Regular cardiac myocyte (primary cell): ENCODE data around the gene SEC31B. TPM values are rescaled to one million over a fixed set of nuclear protein-coding genes. Genes with fewer than 3 reads are reported as not detected.

Source experiments
- total RNA-seq: library from RNA; depleted of rRNA; stranded (reverse); fragments of >200 nt; gene quantifications from 2 replicates; pipeline ENCODE4 v1.2.3, GENCODE V29; 2014

SEC31B gene, protein sequence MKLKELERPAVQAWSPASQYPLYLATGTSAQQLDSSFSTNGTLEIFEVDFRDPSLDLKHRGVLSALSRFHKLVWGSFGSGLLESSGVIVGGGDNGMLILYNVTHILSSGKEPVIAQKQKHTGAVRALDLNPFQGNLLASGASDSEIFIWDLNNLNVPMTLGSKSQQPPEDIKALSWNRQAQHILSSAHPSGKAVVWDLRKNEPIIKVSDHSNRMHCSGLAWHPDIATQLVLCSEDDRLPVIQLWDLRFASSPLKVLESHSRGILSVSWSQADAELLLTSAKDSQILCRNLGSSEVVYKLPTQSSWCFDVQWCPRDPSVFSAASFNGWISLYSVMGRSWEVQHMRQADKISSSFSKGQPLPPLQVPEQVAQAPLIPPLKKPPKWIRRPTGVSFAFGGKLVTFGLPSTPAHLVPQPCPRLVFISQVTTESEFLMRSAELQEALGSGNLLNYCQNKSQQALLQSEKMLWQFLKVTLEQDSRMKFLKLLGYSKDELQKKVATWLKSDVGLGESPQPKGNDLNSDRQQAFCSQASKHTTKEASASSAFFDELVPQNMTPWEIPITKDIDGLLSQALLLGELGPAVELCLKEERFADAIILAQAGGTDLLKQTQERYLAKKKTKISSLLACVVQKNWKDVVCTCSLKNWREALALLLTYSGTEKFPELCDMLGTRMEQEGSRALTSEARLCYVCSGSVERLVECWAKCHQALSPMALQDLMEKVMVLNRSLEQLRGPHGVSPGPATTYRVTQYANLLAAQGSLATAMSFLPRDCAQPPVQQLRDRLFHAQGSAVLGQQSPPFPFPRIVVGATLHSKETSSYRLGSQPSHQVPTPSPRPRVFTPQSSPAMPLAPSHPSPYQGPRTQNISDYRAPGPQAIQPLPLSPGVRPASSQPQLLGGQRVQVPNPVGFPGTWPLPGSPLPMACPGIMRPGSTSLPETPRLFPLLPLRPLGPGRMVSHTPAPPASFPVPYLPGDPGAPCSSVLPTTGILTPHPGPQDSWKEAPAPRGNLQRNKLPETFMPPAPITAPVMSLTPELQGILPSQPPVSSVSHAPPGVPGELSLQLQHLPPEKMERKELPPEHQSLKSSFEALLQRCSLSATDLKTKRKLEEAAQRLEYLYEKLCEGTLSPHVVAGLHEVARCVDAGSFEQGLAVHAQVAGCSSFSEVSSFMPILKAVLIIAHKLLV
- total RNA-seq, result 0.96 and 2.8 TPM in 2 replicates

DNA sequence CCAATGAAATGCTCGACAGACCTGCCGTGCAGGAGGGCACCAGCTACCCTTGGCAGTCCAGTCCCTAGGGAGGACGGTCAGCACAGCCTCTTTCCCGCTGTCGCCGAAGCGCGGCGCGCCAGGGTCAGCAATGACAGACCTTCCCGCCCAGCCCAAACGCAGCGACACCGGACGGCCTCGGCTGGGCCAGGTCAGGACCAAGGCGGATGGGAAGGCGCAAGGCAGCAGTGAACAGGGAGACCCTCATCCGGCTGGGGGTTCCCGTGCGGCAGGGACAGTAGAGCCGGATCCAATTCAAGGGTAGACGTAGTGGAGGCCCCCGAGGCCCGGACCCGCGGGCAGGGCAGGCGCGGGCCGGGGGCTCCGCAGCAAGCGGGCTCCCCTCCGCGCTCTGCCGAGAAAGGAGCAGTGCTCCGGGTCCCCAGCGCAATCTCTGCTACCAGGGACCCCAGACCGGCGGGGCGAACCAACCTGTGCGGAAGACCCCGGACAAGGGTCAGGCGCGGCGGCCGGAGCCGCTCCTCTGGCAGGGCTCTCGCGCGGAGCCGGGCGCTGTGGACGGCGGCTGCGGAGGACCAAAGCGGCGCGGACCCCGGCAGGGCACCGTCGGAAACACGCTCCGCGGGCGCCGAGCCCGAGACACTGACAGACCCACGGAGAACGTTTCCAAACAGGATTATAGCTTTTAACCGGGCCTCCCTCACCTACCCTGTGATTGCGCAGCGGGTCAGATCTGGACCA lies at the start of gene SEC31B:
Gene SEC31B (minus strand): TSS at position 551 of the 741 bp plus-strand sequence. CDS start 2,909 bp downstream, outside the sequence.

GRCh38 chr10:100535715-100536353 lies 16.2 kb upstream of the SEC31B start, which contains the start of gene HIF1AN:
Gene HIF1AN (plus strand): TSS chr10:100535943. CDS start chr10:100535959, 16 bp downstream.

GRCh38 chr10:100529475-100530298 lies 10.0 kb upstream of the SEC31B start, which contains the start of gene NDUFB8:
Gene NDUFB8 (minus strand): TSS chr10:100529871. CDS start chr10:100529851, 20 bp downstream.

GRCh38 chr10:100462709-100463108 lies 57.0 kb downstream of the SEC31B start, which contains the start of gene WNT8B:
Gene WNT8B (plus strand): TSS chr10:100463009. CDS start chr10:100463169, 160 bp downstream.

Other genes starting within 250 kb of the SEC31B start
- gene BLOC1S2, start 233.2 kb downstream of the SEC31B start, total RNA-seq, result 47.4 and 56.9 TPM in 2 replicates
- gene PKD2L1, start 189.6 kb downstream of the SEC31B start, total RNA-seq, result not detected in 2 replicates
- 77.3 and 96.7 TPM in 2 replicates for gene SCD, start 172.6 kb downstream of the SEC31B start, total RNA-seq
- gene WNT8B, start 56.9 kb downstream of the SEC31B start, total RNA-seq, result not detected in 2 replicates
- gene NDUFB8, start 10.0 kb upstream of the SEC31B start, total RNA-seq, result 97.5 and 156 TPM in 2 replicates
- 10.7 and 13.0 TPM in 2 replicates for gene HIF1AN, start 16.1 kb upstream of the SEC31B start, total RNA-seq
- gene PAX2, start 225.7 kb upstream of the SEC31B start, total RNA-seq, result 0.38 TPM in 1 of 2 replicates, not detected in the other